ENCODE data around the gene VPS11. TPM values are rescaled to one million over a fixed set of nuclear protein-coding genes. Genes with fewer than 3 reads are reported as not detected.

The VPS11 gene
- total RNA-seq, 4 donors from 2014 or later = 25.8 to 54.9 (median 37.1) TPM

GRCh38 chr11:119044708-119045107, 22.9 kb upstream of the VPS11 start:
- 63 to 67% methylated on average over 6 of the region's 6 CpGs for WGBS, 2 donors
- H3K27ac ChIP-seq = no peak overlapping the region
- H3K4me1 ChIP-seq = no peaks in the 10 kb centered on the region
- no peaks in the 10 kb centered on the region for H3K27me3 ChIP-seq
- TF ChIP-seq CTCF (IDR thresholded peaks at IDR 0.05) (no peak), EP300 (IDR thresholded peaks at IDR 0.05) (no peak), POLR2A (IDR thresholded peaks at IDR 0.05) (no peak)
- no peak for DNase-seq (ENCODE audit: low spot score in 2 of 2)
- H3K36me3 ChIP-seq = peaks cover 2 to 57% (median 34%) of the 10 kb centered on the region in 3 donors
- no peaks in the 10 kb centered on the region for H3K9me3 ChIP-seq
- H3K4me3 ChIP-seq = no peak overlapping the region

GRCh38 chr11:119046489-119046888, 21.1 kb upstream of the VPS11 start:
- H3K4me3 ChIP-seq = no peak overlapping the region
- H3K27me3 ChIP-seq = no peaks in the 10 kb centered on the region
- no peaks in the 10 kb centered on the region for H3K9me3 ChIP-seq
- H3K27ac ChIP-seq = no peak overlapping the region
- WGBS, 2 donors = 83 to 95% methylated on average over 4 to 6 of the region's 6 CpGs
- no peak for DNase-seq (ENCODE audit: low spot score in 2 of 2)
- no peaks in the 10 kb centered on the region for H3K4me1 ChIP-seq
- H3K36me3 ChIP-seq = peaks cover 2 to 74% (median 40%) of the 10 kb centered on the region in 3 donors
- TF ChIP-seq EP300 (IDR thresholded peaks at IDR 0.05) = no peak

GRCh38 chr11:119047205-119047604, 20.4 kb upstream of the VPS11 start:
- no peak overlapping the region for H3K4me3 ChIP-seq
- H3K4me1 ChIP-seq = no peaks in the 10 kb centered on the region
- no peaks in the 10 kb centered on the region for H3K9me3 ChIP-seq
- H3K36me3 ChIP-seq = peaks cover 2 to 81% (median 47%) of the 10 kb centered on the region in 3 donors
- no peak for DNase-seq (ENCODE audit: low spot score in 2 of 2)
- 92 to 98% methylated on average over 6 of the region's 6 CpGs for WGBS, 2 donors
- TF ChIP-seq EP300 (IDR thresholded peaks at IDR 0.05) = no peak
- no peak for TF ChIP-seq POLR2A (IDR thresholded peaks at IDR 0.05)
- TF ChIP-seq CTCF (IDR thresholded peaks at IDR 0.05) = no peak
- H3K27ac ChIP-seq = no peak overlapping the region
- H3K27me3 ChIP-seq = no peaks in the 10 kb centered on the region

- peaks cover 2 to 96% (median 58%) of the 10 kb centered on the region in 3 donors for H3K36me3 ChIP-seq
- no peak overlapping the region for H3K4me3 ChIP-seq
- H3K4me1 ChIP-seq = no peaks in the 10 kb centered on the region
- no peaks in the 10 kb centered on the region for H3K27me3 ChIP-seq
- WGBS, 2 donors = 89 to 93% methylated on average over 9 of the region's 9 CpGs
- no peak for TF ChIP-seq CTCF (IDR thresholded peaks at IDR 0.05)
- no peak for TF ChIP-seq POLR2A (IDR thresholded peaks at IDR 0.05)
- H3K9me3 ChIP-seq = no peaks in the 10 kb centered on the region
- H3K27ac ChIP-seq = no peak overlapping the region
- DNase-seq (ENCODE audit: low spot score in 2 of 2) = no peak
Measured at GRCh38 chr11:119048644-119049043, 19.0 kb upstream of the VPS11 start.

- DNase-seq (ENCODE audit: low spot score in 2 of 2) = no peak
- H3K9me3 ChIP-seq = no peaks in the 10 kb centered on the region
- no peak overlapping the region for H3K27ac ChIP-seq
- TF ChIP-seq EP300 (IDR thresholded peaks at IDR 0.05) (no peak), POLR2A (IDR thresholded peaks at IDR 0.05) (no peak), CTCF (IDR thresholded peaks at IDR 0.05) (no peak)
- H3K27me3 ChIP-seq = no peaks in the 10 kb centered on the region
- peaks cover 2 to 99% (median 62%) of the 10 kb centered on the region in 3 donors for H3K36me3 ChIP-seq
- no peaks in the 10 kb centered on the region for H3K4me1 ChIP-seq
- WGBS, 2 donors = 90 to 96% methylated on average over 7 of the region's 7 CpGs
- no peak overlapping the region for H3K4me3 ChIP-seq
Measured at GRCh38 chr11:119049081-119049480, 18.5 kb upstream of the VPS11 start.
